Measurements from ENCODE around the gene FGD5.

GRCh38 chr3:14889943-14890342 lies 71.2 kb downstream of the FGD5 start:
- TF ChIP-seq CTCF (conservative IDR thresholded peaks at IDR 0.05 in 1 of 2, IDR thresholded peaks at IDR 0.05 in 1 of 2; ENCODE audit: low read depth in 1 of 2, low read length in 2 of 2) (no peak), EZH2 (IDR thresholded peaks at IDR 0.05; ENCODE audit: low read length, missing control alignments) (no peak)
